ENCODE data around the gene PKHD1.

GRCh38 chr6:51976374-51976773 lies 111.0 kb downstream of the PKHD1 start:
- TF ChIP-seq, protein P1, sequence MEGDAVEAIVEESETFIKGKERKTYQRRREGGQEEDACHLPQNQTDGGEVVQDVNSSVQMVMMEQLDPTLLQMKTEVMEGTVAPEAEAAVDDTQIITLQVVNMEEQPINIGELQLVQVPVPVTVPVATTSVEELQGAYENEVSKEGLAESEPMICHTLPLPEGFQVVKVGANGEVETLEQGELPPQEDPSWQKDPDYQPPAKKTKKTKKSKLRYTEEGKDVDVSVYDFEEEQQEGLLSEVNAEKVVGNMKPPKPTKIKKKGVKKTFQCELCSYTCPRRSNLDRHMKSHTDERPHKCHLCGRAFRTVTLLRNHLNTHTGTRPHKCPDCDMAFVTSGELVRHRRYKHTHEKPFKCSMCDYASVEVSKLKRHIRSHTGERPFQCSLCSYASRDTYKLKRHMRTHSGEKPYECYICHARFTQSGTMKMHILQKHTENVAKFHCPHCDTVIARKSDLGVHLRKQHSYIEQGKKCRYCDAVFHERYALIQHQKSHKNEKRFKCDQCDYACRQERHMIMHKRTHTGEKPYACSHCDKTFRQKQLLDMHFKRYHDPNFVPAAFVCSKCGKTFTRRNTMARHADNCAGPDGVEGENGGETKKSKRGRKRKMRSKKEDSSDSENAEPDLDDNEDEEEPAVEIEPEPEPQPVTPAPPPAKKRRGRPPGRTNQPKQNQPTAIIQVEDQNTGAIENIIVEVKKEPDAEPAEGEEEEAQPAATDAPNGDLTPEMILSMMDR (IDR thresholded peaks at IDR 0.05; ENCODE audit: poor library complexity), result no peak
- TF ChIP-seq EZH2phosphoT487 (IDR thresholded peaks at IDR 0.05; ENCODE audit: low read depth, severe bottlenecking, unreplicated experiment), result no peak

All from hepatocyte (in vitro differentiated cells).